Measurements from ENCODE around the gene CBX3.
"Not testable (repeated sequence)": the region's sequence is repeated elsewhere in the genome, so short reads cannot be mapped to it uniquely, and the experiment has no call there.

Gene CBX3

GRCh38 chr7:26171601-26172000 is 29.9 kb upstream of the CBX3 start:
- DNase-seq: no peak

- DNase-seq: no peak
Measured at GRCh38 chr7:26172048-26172447, 29.5 kb upstream of the CBX3 start.

- DNase-seq: not testable (repeated sequence)
Measured at GRCh38 chr7:26175903-26176302, 25.6 kb upstream of the CBX3 start.

- DNase-seq: not testable (repeated sequence)
Measured at GRCh38 chr7:26176696-26177095, 24.8 kb upstream of the CBX3 start.

GRCh38 chr7:26177269-26177668 is 24.3 kb upstream of the CBX3 start:
- DNase-seq: not testable (repeated sequence)

GRCh38 chr7:26178272-26178960 is 23.1 kb upstream of the CBX3 start:
- no peak for DNase-seq

GRCh38 chr7:26179422-26179821 is 22.1 kb upstream of the CBX3 start:
- DNase-seq: no peak

GRCh38 chr7:26179826-26180497 is 21.6 kb upstream of the CBX3 start:
- DNase-seq: no peak

GRCh38 chr7:26180792-26181198 is 20.8 kb upstream of the CBX3 start:
- no peak for DNase-seq

GRCh38 chr7:26181474-26182227 is 19.9 kb upstream of the CBX3 start:
- no peak for DNase-seq

- DNase-seq: no peak
Measured at GRCh38 chr7:26182283-26182682, 19.3 kb upstream of the CBX3 start.

- DNase-seq: no peak
Measured at GRCh38 chr7:26182706-26183105, 18.8 kb upstream of the CBX3 start.

- DNase-seq: no peak
Measured at GRCh38 chr7:26183545-26184280, 17.8 kb upstream of the CBX3 start.

GRCh38 chr7:26184281-26185101 is 17.1 kb upstream of the CBX3 start:
- not testable (repeated sequence) for DNase-seq

GRCh38 chr7:26185131-26185843 is 16.3 kb upstream of the CBX3 start:
- DNase-seq: no peak

- no peak for DNase-seq
Measured at GRCh38 chr7:26185844-26186180, 15.7 kb upstream of the CBX3 start.

GRCh38 chr7:26186364-26187311 is 14.9 kb upstream of the CBX3 start:
- no peak for DNase-seq

GRCh38 chr7:26187380-26188205 is 14.0 kb upstream of the CBX3 start:
- no peak for DNase-seq

- DNase-seq: no peak
Measured at GRCh38 chr7:26188206-26188956, 13.2 kb upstream of the CBX3 start.
